GM21528 (cell line): ENCODE data around the gene TBC1D22B.
"Not testable (repeated sequence)": the region's sequence is repeated elsewhere in the genome, so short reads cannot be mapped to it uniquely, and the experiment has no call there.

Source experiments
- ATAC-seq: cut with Tn5 transposase; IDR thresholded peaks from one replicate; pipeline ENCODE4 v1.9.1; 2021; ENCODE audit warnings: mild to moderate bottlenecking, moderate library complexity; ENCODE audit not compliant: unreplicated experiment, low FRiP score

TBC1D22B gene

DNA sequence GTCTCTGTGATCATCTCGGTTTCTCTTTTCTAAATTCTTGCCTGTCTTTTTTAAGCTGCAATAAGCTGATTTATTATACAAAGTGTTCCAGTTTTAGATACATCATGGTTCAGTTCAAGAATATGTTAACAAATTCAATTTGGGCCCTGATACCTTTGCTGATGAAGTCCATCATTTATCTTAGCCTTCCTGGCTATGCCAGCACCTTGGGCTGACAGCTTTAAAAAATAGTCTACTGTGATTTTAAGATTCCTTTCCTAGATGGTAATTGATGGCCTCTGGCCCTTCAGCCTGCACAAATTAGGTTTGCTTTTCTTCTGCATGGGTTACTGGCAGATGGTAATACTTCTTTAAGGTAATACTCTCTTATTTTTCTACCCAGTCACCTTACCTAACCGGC is 7.4 kb downstream of the TBC1D22B start:
- ATAC-seq, result no peak

DNA sequence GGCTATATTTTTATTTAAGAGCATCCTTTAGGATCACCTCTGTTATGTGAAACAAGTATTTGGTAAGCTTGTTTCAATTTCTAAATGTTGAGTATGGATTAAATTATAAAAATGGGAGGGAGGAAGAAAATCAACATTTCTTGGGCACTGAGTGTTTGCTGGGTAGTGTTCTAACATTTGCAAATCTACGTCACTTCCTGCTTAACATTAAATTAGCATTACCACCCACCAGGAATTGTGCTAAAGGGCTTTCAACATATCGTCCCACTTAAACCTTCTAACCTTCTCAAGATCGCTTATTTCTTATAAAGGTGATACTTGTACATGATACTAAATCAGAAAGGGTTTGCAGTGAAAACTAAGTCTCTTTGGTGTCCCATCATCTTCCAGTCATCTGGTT is 8.3 kb downstream of the TBC1D22B start:
- ATAC-seq, result no peak

DNA sequence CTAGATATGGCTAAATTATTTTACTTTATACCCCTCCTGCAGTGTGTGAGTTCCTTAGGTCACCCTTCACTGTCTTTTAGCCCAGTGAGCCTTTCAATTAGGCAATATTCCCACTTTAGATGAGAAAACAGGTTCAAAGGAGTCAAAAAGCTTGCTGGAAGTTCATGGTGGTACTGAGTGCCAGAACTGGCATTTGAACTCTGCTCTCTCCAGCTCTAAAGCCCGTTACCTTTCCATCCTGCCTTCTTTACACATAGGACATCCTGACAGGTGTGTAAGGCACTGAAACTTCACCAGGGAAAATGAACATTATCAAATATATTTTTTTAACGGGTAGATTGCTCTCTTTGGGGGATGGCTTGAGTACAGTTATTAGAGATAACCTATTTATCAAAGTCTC is 11.5 kb downstream of the TBC1D22B start:
- no peak for ATAC-seq

DNA sequence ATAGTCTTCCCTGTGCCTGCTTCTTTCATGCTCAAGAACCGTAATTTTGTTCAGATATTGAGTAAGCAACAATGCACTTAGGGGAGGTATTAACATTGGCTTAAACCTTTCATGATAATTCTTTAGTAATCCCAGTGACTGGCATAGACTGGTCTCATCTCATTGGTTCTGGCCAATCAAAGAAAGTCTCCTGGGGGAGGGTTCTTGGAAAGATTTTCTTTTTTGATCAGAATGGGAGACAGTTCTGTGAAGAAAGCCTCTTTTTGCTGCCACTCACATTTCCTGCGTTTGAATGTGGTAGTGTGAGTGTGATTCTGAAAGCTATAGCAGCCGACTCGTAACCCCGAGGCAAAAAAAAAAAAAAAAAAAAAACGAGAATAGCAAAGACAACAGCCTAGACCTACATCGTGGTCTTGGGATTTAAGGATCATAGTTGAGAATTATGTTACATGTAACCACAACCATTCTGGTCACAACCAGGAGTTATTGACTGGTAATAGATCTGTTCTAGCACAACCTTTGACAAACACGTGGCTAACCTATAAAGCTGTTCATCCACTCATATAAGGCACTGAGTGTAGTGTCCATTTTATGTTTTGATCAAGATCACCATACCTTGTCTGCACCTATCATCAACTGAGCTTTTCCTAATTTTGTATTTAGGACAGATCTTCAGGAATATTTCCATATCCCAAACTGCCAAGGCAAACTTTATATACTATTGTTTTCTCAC is 15.4 kb downstream of the TBC1D22B start:
- no peak for ATAC-seq

DNA sequence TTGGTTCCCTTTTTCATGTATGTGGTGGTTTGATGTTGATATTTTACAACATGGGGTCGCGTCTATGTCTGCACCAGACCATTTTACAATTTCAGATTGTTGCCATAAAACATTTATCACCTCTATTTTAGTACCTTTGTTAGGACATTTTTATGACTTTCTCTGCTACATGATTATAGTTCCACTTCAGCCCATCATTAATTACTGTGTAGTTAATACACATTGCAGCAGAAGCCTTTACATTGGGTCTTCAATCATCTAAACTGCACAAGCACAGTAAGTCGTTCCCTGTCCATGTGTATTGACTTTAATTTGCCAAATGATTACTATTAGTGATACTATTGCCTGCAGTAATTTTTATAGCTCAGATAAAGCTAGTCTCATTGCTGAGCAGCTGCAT is 16.1 kb downstream of the TBC1D22B start:
- no peak for ATAC-seq

DNA sequence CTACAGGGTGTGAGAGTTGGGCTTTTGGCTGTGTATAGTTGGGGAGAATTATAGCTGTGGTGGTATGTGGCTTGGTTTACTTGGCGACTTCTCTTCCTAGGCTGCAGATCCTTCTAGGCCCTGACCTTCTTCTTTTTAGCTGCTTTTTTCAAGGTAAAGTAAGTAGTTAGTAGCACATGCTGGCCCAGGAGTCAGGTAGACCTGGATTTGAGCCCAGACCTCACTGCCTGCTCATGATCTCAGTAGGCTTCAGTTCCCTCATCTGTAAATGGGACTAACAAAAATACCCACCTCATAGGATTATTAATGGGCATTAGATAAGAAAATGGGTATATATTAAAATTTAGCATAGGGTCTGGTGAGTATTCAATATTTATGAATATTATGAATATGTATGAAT is 17.8 kb downstream of the TBC1D22B start:
- ATAC-seq, result no peak

DNA sequence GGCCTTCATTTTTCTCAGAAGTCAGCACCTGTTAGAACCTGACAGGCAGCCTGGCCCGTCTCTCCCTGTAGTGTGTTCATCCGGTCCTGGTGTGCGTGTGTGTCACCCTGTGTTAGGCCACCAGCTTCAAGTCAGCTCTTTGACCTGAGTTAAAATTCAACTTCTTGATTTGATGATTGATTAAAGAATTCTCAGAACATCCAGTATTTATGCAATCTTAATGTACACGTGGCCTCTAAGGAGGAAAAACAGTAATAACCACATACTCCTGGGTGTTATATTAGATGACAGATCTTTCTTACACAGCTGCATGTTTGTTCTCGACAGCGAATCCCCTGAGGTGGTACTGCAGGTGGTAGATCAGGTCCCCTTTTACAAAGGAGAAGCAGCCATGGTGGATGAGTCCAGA is 19.4 kb downstream of the TBC1D22B start:
- ATAC-seq, result no peak

DNA sequence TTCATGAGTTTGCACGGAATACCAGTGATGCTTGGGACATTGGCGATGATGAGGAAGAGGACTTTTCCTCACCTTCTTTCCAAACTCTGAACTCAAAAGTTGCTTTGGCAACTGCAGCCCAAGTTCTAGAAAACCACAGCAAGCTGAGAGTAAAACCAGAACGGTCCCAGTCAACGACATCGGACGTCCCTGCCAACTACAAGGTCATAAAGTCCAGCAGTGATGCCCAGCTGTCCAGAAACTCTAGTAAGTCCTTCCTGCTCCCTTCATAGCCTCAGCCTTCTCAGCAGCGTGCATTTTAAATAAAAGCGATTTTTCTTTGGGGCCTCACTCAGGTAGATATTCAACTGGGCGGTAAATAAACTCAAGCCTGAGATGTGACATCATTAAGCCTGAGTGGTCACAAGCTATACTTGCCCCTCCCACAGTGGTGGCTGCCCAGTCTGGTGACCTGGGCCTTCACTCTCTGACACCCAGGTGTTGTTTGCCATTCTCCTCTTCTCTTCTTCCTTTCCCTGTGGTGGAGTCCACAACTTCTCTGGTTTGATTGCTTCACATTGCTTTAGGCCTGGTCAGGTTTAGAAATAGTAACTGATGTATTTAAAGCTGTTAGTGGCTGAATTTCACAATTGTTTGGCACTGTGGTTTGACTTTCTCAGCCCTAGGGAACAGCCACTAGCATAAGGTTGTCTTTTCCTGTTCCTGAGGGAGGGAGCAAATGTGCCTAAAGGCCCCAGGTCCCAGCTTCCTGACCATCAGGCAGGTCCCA is 22.0 kb downstream of the TBC1D22B start:
- ATAC-seq, result no peak

DNA sequence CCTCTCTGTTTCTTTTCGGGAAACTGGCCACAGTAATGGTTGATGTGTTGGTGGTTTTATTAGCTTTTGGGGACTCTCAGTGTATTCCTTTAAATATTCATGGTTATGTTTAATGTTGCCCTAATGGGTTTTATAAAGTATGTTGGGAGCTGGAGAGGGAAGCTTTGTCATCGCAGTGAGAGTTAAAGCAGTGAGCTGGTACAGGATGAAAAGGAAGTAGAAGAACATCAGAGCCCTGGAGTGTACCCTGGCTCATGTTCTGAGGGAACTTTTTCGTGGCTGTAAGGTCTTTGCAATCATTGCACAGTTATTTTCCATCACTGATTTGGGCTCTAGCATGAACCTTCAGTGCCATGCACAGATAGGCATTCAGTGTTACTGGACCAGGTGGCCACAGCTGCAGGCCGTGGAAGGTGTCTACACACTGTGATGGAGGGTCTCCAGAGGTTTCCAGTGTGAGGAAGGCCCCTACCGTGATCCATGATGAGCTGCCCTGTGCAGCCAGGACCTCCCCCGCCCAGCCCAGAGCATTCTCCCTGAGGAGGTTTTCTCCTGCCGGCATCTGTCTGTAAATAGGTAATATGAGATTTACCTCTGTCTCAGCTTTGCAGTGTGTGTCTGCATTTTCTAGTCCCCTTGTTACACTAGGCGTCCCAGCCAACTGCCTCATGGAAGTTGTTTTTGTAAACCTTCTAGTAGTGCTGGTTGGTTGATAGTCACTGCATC is 22.8 kb downstream of the TBC1D22B start:
- ATAC-seq, result no peak

DNA sequence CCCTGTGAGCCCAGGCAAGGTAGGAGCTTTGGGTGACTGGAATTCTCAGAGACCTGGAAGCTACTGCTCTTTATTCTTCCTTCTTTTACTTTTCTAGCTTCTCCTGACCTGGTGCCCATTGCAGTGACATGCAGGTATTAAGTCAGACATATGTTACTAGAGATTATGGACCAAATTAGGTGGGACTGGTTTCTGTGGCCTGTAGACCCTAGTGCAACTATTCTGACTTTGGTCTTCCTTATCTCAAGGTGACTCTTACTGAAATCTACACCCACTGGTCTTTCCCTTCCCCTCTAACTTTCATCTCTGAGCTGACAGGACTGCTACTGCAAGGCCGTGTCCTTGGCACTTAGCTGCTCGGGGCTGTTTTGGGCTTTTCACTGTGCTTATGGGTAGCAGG is 24.8 kb downstream of the TBC1D22B start:
- ATAC-seq, result no peak

DNA sequence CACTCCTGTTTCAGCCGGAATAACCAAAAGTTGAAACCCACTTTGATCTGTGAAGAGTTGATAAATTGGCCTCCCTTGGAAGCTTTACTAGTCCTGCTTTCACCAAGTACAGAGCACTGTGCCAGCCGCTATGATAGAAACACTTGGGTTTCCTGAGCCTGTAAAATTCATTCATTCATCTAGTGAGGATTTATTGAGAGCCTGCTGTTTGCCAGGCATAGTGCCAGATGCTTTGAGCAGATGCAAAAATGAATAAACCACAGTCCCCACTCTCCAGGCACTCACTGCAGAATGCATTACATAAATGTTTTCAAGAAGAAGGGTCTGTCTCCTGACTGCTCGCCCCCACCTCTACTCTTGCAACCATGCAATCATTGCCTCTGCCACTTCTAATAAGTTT is 25.7 kb downstream of the TBC1D22B start:
- ATAC-seq, result no peak

DNA sequence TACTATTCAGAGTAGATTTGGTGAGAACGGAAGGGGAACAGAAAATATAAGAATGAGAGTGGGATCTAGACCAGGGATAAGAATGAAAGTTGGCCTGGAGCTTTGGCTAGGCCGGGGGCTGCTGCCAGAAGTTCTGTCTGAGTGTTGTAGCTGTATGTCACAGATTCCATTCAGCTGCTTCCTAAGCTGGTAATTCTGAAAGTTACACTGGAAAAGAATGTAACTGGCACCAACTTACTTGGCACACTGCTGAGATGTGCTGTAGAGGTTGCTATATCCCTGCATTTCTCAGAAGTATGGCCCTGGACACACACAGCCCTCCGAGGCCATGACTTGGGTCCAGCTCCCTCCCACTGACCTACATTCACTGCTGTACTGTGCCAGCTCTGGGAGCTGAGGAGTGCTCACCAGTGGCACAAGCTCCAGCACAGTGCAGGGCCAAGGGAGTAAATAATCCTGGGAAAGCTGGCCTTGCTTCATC is 26.1 kb downstream of the TBC1D22B start:
- no peak for ATAC-seq

DNA sequence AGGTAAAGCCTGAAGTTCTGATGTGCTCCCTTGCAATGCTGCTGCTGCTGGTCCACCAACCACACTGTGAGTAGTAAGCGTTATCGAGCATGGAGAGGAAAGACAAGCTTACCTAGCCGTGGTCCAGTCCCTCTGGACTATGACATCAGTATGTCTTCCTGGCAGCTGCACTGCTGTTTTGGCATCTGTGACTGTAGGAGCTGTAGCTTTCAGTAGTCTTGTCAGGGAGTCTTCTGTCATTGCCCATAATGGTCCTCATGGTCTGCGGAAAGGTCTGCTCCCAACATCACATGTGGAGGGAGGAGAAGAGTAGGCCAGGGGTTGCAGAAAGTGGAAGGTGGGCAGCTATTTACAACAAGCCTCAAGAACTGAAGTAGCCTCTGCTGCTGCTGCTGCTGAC is 27.2 kb downstream of the TBC1D22B start:
- no peak for ATAC-seq

DNA sequence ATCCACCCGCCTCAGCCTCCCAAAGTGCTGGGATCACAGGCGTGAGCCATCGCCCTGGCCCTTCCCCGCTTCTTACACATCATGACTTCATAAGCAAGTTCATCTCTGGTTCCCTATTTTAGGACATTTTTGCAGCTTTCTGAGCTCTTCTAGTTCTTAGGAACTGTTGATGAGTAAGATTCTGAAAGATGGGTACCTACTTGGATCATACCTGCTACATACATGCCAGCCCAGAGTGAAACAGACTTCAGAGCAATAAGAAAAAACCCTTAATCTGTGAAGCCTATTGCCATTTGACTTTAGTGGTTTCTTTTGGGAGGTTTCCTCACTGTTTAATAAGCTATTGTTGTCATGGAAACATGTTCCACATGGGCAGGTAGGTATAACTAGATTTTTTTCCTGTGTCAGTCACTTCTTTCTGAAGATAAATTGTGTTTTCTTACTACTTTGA is 28.3 kb downstream of the TBC1D22B start:
- ATAC-seq, result no peak

DNA sequence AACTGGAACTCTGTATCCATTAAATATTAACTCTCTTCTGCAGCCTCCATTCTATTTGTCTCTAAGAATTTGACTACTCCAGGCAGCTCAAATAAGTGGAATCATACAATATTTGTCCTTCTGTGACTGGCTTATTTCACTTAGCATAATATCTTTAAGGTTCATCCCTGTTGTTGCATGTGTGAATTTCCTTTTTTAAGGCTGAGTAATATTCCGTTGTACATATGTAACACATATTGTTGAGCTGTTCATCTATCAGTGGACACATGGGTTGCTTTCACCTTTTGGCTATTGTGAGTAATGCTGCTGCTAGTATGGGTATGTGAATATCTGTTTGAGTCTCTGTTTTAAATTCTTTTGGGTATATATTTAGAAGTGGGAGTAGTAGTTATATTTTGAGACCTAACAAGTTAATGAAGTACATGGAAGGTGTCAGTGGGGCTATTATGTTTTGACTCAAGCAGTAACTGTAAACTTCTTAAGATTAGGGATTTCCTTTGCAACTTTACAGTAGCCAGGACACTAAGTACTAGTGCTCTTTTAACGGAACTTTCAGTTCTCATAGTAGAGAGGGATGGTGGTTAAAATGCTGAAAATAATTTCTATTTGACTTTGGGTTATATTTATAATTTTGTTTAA is 30.1 kb downstream of the TBC1D22B start:
- ATAC-seq, result no peak

DNA sequence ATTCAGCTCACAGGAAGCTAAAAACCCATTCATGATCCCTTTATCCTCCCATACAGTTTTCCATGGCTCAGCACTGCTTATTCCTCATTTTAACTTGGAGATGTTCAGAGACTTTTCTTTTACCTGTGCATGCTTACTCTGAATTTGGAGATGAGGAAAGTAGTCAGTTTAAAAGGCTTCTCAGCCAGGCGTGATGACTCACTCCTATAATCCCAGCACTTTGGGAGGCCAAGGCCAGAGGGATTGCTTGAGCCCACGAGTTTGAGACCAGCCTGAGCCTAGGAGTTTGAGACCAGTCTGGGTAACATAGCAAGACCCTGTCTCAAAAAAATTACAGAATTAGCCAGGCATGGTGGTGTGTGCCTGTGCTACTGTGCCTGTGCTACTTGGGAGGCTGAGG is 30.7 kb downstream of the TBC1D22B start:
- no peak for ATAC-seq

DNA sequence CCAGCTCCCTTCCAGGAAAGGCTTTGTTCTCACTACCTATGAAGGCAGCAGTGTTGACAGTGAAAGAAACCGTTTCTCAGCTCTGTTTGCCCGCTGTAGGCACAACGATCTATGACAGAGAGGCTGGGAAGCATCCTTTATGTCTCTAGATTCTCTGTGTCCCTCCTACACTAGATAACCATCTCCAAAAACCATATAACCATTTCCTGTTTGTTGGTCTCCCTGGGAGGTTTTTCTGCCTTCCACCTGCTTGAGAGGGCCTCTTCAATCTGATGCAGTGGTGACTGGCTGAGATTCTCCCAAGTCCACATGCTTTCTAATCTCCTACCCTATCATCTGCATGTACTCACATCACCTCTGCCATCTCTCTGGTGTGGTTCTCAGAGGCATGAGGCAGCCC is 32.4 kb downstream of the TBC1D22B start:
- ATAC-seq, result no peak

DNA sequence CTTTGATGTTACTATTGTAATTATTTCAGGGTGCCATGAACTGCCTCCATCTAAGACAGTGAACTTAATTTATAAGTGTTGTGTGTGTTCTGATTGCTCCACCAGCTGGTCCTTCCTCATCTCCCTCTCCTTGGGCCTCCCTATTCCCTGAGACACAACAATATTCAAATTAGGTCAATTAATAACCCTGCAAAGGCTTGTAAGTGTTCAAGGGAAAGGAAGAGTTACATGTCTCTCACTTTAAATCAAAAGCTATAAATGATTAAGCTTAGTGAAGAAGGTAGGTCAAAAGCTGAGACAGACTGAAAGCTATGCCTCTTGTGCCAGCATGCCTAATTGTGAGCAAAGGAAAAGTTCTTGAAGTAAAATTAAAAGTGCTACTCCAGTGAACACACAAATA is 35.9 kb downstream of the TBC1D22B start:
- no peak for ATAC-seq

DNA sequence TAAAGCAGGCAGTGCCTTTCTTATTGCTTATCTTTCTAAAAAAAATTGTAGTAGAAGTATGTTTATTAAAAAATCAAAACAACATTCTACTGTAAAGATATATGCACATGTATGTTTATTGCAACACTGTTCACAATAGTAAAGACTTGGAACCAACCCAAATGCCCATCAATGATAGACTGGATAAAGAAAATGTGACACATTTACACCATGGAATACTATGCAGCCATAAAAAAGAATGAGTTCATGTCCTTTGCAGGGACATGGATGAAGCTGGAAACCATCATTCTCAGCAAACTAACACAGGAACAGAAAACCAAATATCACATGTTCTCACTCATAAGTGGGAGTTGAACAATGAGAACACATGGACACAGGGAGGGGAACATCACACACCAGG is 40.1 kb downstream of the TBC1D22B start:
- not testable (repeated sequence) for ATAC-seq

DNA sequence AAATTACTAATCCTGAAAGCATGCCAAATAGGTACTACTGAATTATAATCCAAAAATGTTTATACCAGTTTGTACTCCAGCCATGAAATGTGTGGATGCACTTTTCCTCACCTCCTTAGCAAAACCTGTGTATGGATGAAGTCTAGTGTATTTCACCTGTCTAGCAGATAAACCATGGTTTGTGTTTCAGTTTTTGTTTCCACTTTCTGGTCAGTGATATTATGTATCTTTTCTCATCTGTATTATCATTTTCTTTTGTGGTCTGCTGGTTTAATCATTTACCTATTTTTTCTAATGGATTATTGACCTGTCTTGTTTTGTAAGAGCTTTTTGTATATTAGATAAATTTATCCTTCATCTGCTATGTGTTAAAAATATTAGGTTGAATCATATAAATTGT is 41.4 kb downstream of the TBC1D22B start:
- ATAC-seq, result no peak

DNA sequence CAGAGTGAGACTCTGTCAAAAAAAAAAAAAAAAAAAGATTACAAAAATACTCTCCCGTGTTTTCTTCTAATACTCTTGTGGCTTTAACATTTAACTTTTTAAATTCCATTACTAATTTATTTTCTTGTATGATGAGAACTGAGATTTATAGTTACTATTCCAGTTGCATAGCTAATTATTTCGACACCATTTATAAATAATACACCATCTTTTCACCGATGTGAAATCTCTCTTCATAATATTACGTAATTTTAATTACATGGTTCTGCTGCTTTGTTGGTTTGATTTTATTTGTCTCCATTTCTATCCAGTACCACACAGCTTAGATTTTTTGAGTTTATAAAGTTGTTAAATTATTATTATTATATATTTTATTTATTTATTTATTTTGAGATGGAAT is 42.4 kb downstream of the TBC1D22B start:
- no peak for ATAC-seq
